SIG-M5 (cell line): ENCODE data around the gene SLC36A4.
"Not testable (repeated sequence)": the region's sequence is repeated elsewhere in the genome, so short reads cannot be mapped to it uniquely, and the experiment has no call there.

Experiments
- DNase-seq: peaks from one replicate; lab custom pipeline; 2025; lab: John Stamatoyannopoulos, UW

The SLC36A4 gene

GRCh38 chr11:93194673-93195291 lies 3.0 kb downstream of the SLC36A4 start:
- DNase-seq, result no peak

GRCh38 chr11:93193731-93194130 lies 4.1 kb downstream of the SLC36A4 start:
- DNase-seq, result no peak

- DNase-seq, result no peak
Measured at GRCh38 chr11:93192163-93192562, 5.6 kb downstream of the SLC36A4 start.

- no peak for DNase-seq
Measured at GRCh38 chr11:93189462-93189861, 8.3 kb downstream of the SLC36A4 start.

- no peak for DNase-seq
Measured at GRCh38 chr11:93188726-93189125, 9.1 kb downstream of the SLC36A4 start.

- DNase-seq, result no peak
Measured at GRCh38 chr11:93187290-93187689, 10.5 kb downstream of the SLC36A4 start.

GRCh38 chr11:93177891-93178290 lies 19.9 kb downstream of the SLC36A4 start:
- DNase-seq, result not testable (repeated sequence)

- no peak for DNase-seq
Measured at GRCh38 chr11:93169950-93170561, 27.7 kb downstream of the SLC36A4 start.

- DNase-seq, result no peak
Measured at GRCh38 chr11:93169143-93169542, 28.6 kb downstream of the SLC36A4 start.

GRCh38 chr11:93166862-93167261 lies 30.9 kb downstream of the SLC36A4 start:
- DNase-seq, result no peak

- no peak for DNase-seq
Measured at GRCh38 chr11:93166194-93166593, 31.6 kb downstream of the SLC36A4 start.

GRCh38 chr11:93160808-93161207 lies 37.0 kb downstream of the SLC36A4 start:
- DNase-seq, result no peak

GRCh38 chr11:93160156-93160555 lies 37.6 kb downstream of the SLC36A4 start:
- no peak for DNase-seq

- DNase-seq, result no peak
Measured at GRCh38 chr11:93159721-93160120, 38.1 kb downstream of the SLC36A4 start.

GRCh38 chr11:93155738-93156137 lies 42.1 kb downstream of the SLC36A4 start:
- DNase-seq, result no peak

- no peak for DNase-seq
Measured at GRCh38 chr11:93145390-93145915, 52.3 kb downstream of the SLC36A4 start.

- no peak for DNase-seq
Measured at GRCh38 chr11:93143800-93144199, 54.0 kb downstream of the SLC36A4 start.

GRCh38 chr11:93143186-93143585 lies 54.6 kb downstream of the SLC36A4 start:
- DNase-seq, result no peak

- DNase-seq, result no peak
Measured at GRCh38 chr11:93133488-93134109, 64.2 kb downstream of the SLC36A4 start.

- DNase-seq, result no peak
Measured at GRCh38 chr11:93132836-93133235, 65.0 kb downstream of the SLC36A4 start.

- DNase-seq, result no peak
Measured at GRCh38 chr11:93131709-93132108, 66.1 kb downstream of the SLC36A4 start.

GRCh38 chr11:93128574-93128973 lies 69.2 kb downstream of the SLC36A4 start:
- DNase-seq, result no peak

- DNase-seq, result no peak
Measured at GRCh38 chr11:93123351-93123898, 74.4 kb downstream of the SLC36A4 start.
